Lung (tissue), 12 donors: ENCODE results near the gene PARP1. TPM values are rescaled to one million over a fixed set of nuclear protein-coding genes. Genes with fewer than 3 reads are reported as not detected.

ENCODE experiments used
- ATAC-seq: fragments of 200-7000 bp; cut with Tn5 transposase; one replicate; pipeline ENCODE4 v1.9.1; 2020; ENCODE audit warnings: moderate number of reproducible peaks; ENCODE audit not compliant: insufficient read depth, low FRiP score
- DNase-seq, 3 donors: peaks; one replicate each; pipeline ENCODE4 v3.0.0-alpha.2; 2013 to 2017
- H3K27ac ChIP-seq, 2 donors: one replicate each; pipeline ENCODE4 v1.5.1; 2013; ENCODE audit warnings: mild to moderate bottlenecking in 2 of 2, moderate library complexity in 2 of 2, control low read depth in 1 of 2, inconsistent platforms in 1 of 2, low read depth in 1 of 2, low read length in 1 of 2
- H3K27me3 ChIP-seq, 3 donors: one replicate each; pipeline ENCODE4 v1.5.1; 2013; ENCODE audit warnings: low read length in 2 of 3; ENCODE audit not compliant: control insufficient read depth in 3 of 3, insufficient read depth in 3 of 3
- H3K36me3 ChIP-seq, 4 donors: one replicate each; pipeline ENCODE4 v1.5.1; 2013; ENCODE audit warnings: low read length in 4 of 4, mild to moderate bottlenecking in 1 of 4, moderate library complexity in 1 of 4; ENCODE audit not compliant: control insufficient read depth in 4 of 4, insufficient read depth in 4 of 4
- H3K4me1 ChIP-seq, 5 donors: one replicate each; pipeline ENCODE4 v1.5.1; 2013; ENCODE audit warnings: low read length in 5 of 5, mild to moderate bottlenecking in 2 of 5, moderate library complexity in 1 of 5; ENCODE audit not compliant: control insufficient read depth in 5 of 5, insufficient read depth in 5 of 5
- H3K4me3 ChIP-seq: one replicate; pipeline ENCODE4 v1.5.1; 2013; ENCODE audit warnings: mild to moderate bottlenecking, control low read depth, moderate library complexity
- H3K9ac ChIP-seq, 2 donors: one replicate each; pipeline ENCODE4 v1.5.1; 2013; ENCODE audit warnings: low read length in 2 of 2, control low read depth in 1 of 2; ENCODE audit not compliant: insufficient read depth in 1 of 2
- H3K9me3 ChIP-seq, 4 donors: one replicate each; pipeline ENCODE4 v1.5.1; 2013; ENCODE audit warnings: low read length in 3 of 4, mild to moderate bottlenecking in 1 of 4, moderate library complexity in 1 of 4; ENCODE audit not compliant: control insufficient read depth in 4 of 4, insufficient read depth in 3 of 4
- CTCF ChIP-seq: IDR thresholded peaks from 2 replicates; pipeline ENCODE4 v1.5.1; 2012; ENCODE audit warnings: mild to moderate bottlenecking; ENCODE audit errors: control extremely low read depth, extremely low read depth
- WGBS, 2 donors: extraction: QIAGEN DNeasy Blood & Tissue Kit; methylation state at CpG; one replicate each; pipeline ENCODE4 v1.1.7; 2013; 5-methylcytosine and 5-hydroxymethylcytosine counted together
- polyA plus RNA-seq, 2 donors: library from polyadenylated mRNA; stranded (reverse); fragments of 200-250 nt; gene quantifications; one replicate each; pipeline ENCODE4 v1.2.1, GENCODE V29; 2013
- total RNA-seq, 2 donors: library from RNA; depleted of rRNA in 1 of 2; stranded (reverse); fragments of >200 nt in 1 of 2; gene quantifications; one replicate each; pipeline ENCODE4 v1.2.1, GENCODE V29; 2014 to 2021
- donor health status: control.
- donor health status: control.
- donor health status: Bipolar disorder and iron deficiency.
- donor health status: healthy.
- donor health status: DM: yes; HTN: yes; CAD: no.

PARP1 gene
- total and polyA plus RNA-seq, 4 donors: 17.2 to 76.4 (median 51.1) TPM

GRCh38 chr1:226411619-226412018 lies 3.7 kb upstream of the PARP1 start:
- TF ChIP-seq CTCF: no peak
- no peaks in the 10 kb centered on the region for H3K27me3 ChIP-seq
- no peaks in the 10 kb centered on the region for H3K9me3 ChIP-seq
- 77 to 84% methylated on average over 5 of the region's 5 CpGs for WGBS, 2 donors
- peaks cover 0 to 6% (median 2%) of the 10 kb centered on the region in 5 donors for H3K4me1 ChIP-seq
- DNase-seq (no peak), ATAC-seq (no peak)
- no peaks in the 10 kb centered on the region for H3K36me3 ChIP-seq
- no peak overlapping the region for H3K9ac ChIP-seq
- H3K27ac ChIP-seq: no peak overlapping the region
- no peak overlapping the region for H3K4me3 ChIP-seq

GRCh38 chr1:226410958-226411357 lies 3.1 kb upstream of the PARP1 start:
- no peak overlapping the region for H3K9ac ChIP-seq
- TF ChIP-seq CTCF: no peak
- H3K27ac ChIP-seq: no peak overlapping the region
- H3K36me3 ChIP-seq: no peaks in the 10 kb centered on the region
- ATAC-seq (no peak), DNase-seq (no peak)
- peaks cover 0 to 13% (median 8%) of the 10 kb centered on the region in 5 donors for H3K4me1 ChIP-seq
- 91% methylated on average over 2 of the region's 2 CpGs for WGBS, 2 donors
- no peaks in the 10 kb centered on the region for H3K27me3 ChIP-seq
- H3K4me3 ChIP-seq: no peak overlapping the region
- no peaks in the 10 kb centered on the region for H3K9me3 ChIP-seq

GRCh38 chr1:226409392-226409791 lies 1.5 kb upstream of the PARP1 start:
- peaks cover 7 to 20% (median 16%) of the 10 kb centered on the region in 5 donors for H3K4me1 ChIP-seq
- no peaks in the 10 kb centered on the region for H3K36me3 ChIP-seq
- TF ChIP-seq CTCF: no peak
- 94 to 95% methylated on average over 4 of the region's 4 CpGs for WGBS, 2 donors
- no peaks in the 10 kb centered on the region for H3K27me3 ChIP-seq
- H3K9me3 ChIP-seq: no peaks in the 10 kb centered on the region
- no peak overlapping the region for H3K27ac ChIP-seq
- H3K4me3 ChIP-seq: no peak overlapping the region
- DNase-seq (no peak), ATAC-seq (no peak)
- H3K9ac ChIP-seq: no peak overlapping the region
